ENCODE measurements around the gene IL5.

Gene IL5

GRCh38 chr5:132496191-132496630 lies 47.1 kb downstream of the IL5 start:
- H4K20me1 ChIP-seq (ENCODE audit: insufficient read depth): no peaks in the 10 kb centered on the region
- H3K4me1 ChIP-seq (ENCODE audit: low read depth, poor library complexity, severe bottlenecking): peaks cover 86% of the 10 kb centered on the region
- H3K9ac ChIP-seq: peak overlapping the region; percentile 61
- no peaks in the 10 kb centered on the region for H3K79me2 ChIP-seq (ENCODE audit: insufficient read depth, low read depth)
- H2AFZ ChIP-seq (ENCODE audit: low read depth): peak overlapping the region; percentile 82
- no peak overlapping the region for H3K4me3 ChIP-seq (IDR thresholded peaks at IDR 0.05; ENCODE audit: insufficient read depth, low read depth, low read length)
- H3K27ac ChIP-seq: peak overlapping the region; percentile 74
- TF ChIP-seq, protein P1, sequence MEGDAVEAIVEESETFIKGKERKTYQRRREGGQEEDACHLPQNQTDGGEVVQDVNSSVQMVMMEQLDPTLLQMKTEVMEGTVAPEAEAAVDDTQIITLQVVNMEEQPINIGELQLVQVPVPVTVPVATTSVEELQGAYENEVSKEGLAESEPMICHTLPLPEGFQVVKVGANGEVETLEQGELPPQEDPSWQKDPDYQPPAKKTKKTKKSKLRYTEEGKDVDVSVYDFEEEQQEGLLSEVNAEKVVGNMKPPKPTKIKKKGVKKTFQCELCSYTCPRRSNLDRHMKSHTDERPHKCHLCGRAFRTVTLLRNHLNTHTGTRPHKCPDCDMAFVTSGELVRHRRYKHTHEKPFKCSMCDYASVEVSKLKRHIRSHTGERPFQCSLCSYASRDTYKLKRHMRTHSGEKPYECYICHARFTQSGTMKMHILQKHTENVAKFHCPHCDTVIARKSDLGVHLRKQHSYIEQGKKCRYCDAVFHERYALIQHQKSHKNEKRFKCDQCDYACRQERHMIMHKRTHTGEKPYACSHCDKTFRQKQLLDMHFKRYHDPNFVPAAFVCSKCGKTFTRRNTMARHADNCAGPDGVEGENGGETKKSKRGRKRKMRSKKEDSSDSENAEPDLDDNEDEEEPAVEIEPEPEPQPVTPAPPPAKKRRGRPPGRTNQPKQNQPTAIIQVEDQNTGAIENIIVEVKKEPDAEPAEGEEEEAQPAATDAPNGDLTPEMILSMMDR (conservative IDR thresholded peaks at IDR 0.05; ENCODE audit: low read depth, low read length): no peak
- peak overlapping the region; percentile 99 for H3K4me2 ChIP-seq
- no peaks in the 10 kb centered on the region for H3K36me3 ChIP-seq (ENCODE audit: insufficient read depth)
- no peaks in the 10 kb centered on the region for H3K27me3 ChIP-seq (ENCODE audit: insufficient read depth, low read depth)

GRCh38 chr5:132495667-132496190 lies 47.6 kb downstream of the IL5 start:
- Histone ChIP-seq H3K27ac (peak overlapping the region; percentile 74), H2AFZ (ENCODE audit: low read depth) (peak overlapping the region; percentile 82), H3K4me3 (IDR thresholded peaks at IDR 0.05; ENCODE audit: insufficient read depth, low read depth, low read length) (no peak overlapping the region), H3K36me3 (ENCODE audit: insufficient read depth) (no peaks in the 10 kb centered on the region), H4K20me1 (ENCODE audit: insufficient read depth) (no peaks in the 10 kb centered on the region), H3K9ac (peak overlapping the region; percentile 61), H3K4me1 (ENCODE audit: low read depth, poor library complexity, severe bottlenecking) (peaks cover 84% of the 10 kb centered on the region), H3K27me3 (ENCODE audit: insufficient read depth, low read depth) (no peaks in the 10 kb centered on the region), H3K79me2 (ENCODE audit: insufficient read depth, low read depth) (no peaks in the 10 kb centered on the region), H3K4me2 (peak overlapping the region; percentile 99)
- TF ChIP-seq, protein P1 (conservative IDR thresholded peaks at IDR 0.05; ENCODE audit: low read depth, low read length): no peak

DNA sequence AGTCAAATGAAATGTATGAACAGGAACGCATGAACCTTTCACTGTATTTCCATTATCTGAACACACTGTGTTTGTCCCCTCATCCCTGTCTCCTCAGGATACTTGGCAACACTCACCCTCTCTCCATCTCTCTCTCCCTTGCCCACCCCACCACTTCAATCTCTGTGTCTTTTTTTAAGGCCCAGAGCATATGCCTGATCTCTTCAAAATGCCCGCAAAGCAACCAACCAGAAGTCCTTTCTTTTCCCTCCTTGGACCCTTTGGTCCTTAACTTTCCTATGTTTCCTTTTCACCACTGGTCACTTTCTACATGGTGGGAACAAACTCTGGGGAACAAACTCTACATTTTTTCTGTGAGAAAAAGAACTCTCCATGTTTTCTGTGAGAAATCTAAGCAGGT lies 49.5 kb downstream of the IL5 start:
- Histone ChIP-seq H3K4me1 (ENCODE audit: low read depth, poor library complexity, severe bottlenecking) (peaks cover 71% of the 10 kb centered on the region), H3K27me3 (ENCODE audit: insufficient read depth, low read depth) (no peaks in the 10 kb centered on the region)

GRCh38 chr5:132493241-132493640 lies 50.1 kb downstream of the IL5 start:
- TF ChIP-seq, protein P1 (conservative IDR thresholded peaks at IDR 0.05; ENCODE audit: low read depth, low read length): no peak
- Histone ChIP-seq H3K27ac (no peak overlapping the region), H3K9ac (no peak overlapping the region), H3K79me2 (ENCODE audit: insufficient read depth, low read depth) (peaks cover 18% of the 10 kb centered on the region), H2AFZ (ENCODE audit: low read depth) (no peak overlapping the region), H4K20me1 (ENCODE audit: insufficient read depth) (peaks cover 13% of the 10 kb centered on the region), H3K4me1 (ENCODE audit: low read depth, poor library complexity, severe bottlenecking) (peaks cover 71% of the 10 kb centered on the region), H3K4me3 (IDR thresholded peaks at IDR 0.05; ENCODE audit: insufficient read depth, low read depth, low read length) (no peak overlapping the region), H3K4me2 (no peak overlapping the region), H3K36me3 (ENCODE audit: insufficient read depth) (no peaks in the 10 kb centered on the region), H3K27me3 (ENCODE audit: insufficient read depth, low read depth) (no peaks in the 10 kb centered on the region)

More for the DNA sequence above, 49.5 kb downstream of the IL5 start:
- Histone ChIP-seq H3K4me3 (IDR thresholded peaks at IDR 0.05; ENCODE audit: insufficient read depth, low read depth, low read length) (no peak overlapping the region), H3K79me2 (ENCODE audit: insufficient read depth, low read depth) (peaks cover 13% of the 10 kb centered on the region), H3K9ac (no peak overlapping the region; the same call in 1 of the 2 replicates), H2AFZ (ENCODE audit: low read depth) (no peak overlapping the region), H3K27ac (0 out of 2 replicates have a peak overlapping the region, but pooled peaks have one; percentile 74), H3K4me2 (no peak overlapping the region; the same call in 1 of the 2 replicates), H3K36me3 (ENCODE audit: insufficient read depth) (no peaks in the 10 kb centered on the region), H4K20me1 (ENCODE audit: insufficient read depth) (peaks cover 8% of the 10 kb centered on the region)
- TF ChIP-seq, protein P1 (conservative IDR thresholded peaks at IDR 0.05; ENCODE audit: low read depth, low read length): no peak

Data from KMS-11 (cell line).